NOMO-1 treated with DMSO at 0.1 percent for 48 hours (cell line): ENCODE measurements around the gene TBX10.
"Not testable (repeated sequence)": the region's sequence is repeated elsewhere in the genome, so short reads cannot be mapped to it uniquely, and the experiment has no call there.

Experiments
- DNase-seq: peaks from one replicate; lab custom pipeline; 2025; ENCODE audit not compliant: unreplicated experiment; lab: John Stamatoyannopoulos, UW

Gene TBX10

DNA sequence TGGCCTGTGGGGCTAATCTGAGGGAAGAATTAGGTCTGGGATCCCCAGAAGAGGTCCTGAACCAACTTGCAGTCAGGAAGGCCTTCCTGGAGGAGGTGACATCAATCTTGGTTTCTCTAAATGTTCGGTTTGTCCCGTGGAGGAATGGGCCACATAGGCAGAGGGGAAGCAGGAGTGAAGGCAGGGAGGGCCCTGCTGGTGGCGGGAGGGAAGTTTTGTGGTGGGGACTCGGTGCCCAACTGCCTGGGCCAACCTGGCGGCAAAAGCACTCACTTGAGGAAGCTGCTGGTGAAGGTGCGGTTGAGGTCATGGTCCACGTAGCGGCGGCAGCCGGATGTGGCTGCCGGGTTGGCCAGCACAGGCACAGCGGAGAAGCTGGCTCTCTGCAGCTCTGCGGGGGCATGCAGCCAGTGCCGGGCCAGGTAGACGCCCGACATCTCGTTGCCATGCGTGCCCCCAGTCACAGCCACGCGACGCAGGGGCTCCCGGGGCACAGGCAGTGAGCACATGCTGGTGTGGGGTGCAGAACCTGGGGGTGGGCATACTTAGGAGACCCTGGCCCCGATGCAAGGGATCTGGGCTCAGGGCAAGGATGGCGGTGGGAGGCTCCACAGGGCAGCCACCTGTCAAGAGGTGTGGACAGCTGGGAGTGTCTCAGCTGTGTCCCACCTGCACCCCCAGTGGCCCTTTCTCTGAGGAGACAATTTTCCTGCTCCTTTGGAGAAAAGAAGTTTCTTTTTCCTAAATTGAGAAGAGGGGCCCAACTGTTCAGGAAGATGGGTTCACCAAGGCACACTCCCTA is 7.2 kb upstream of the TBX10 start:
- peak; percentile 78 for DNase-seq

GRCh38 chr11:67645521-67646461 is 6.2 kb upstream of the TBX10 start:
- no peak for DNase-seq

DNA sequence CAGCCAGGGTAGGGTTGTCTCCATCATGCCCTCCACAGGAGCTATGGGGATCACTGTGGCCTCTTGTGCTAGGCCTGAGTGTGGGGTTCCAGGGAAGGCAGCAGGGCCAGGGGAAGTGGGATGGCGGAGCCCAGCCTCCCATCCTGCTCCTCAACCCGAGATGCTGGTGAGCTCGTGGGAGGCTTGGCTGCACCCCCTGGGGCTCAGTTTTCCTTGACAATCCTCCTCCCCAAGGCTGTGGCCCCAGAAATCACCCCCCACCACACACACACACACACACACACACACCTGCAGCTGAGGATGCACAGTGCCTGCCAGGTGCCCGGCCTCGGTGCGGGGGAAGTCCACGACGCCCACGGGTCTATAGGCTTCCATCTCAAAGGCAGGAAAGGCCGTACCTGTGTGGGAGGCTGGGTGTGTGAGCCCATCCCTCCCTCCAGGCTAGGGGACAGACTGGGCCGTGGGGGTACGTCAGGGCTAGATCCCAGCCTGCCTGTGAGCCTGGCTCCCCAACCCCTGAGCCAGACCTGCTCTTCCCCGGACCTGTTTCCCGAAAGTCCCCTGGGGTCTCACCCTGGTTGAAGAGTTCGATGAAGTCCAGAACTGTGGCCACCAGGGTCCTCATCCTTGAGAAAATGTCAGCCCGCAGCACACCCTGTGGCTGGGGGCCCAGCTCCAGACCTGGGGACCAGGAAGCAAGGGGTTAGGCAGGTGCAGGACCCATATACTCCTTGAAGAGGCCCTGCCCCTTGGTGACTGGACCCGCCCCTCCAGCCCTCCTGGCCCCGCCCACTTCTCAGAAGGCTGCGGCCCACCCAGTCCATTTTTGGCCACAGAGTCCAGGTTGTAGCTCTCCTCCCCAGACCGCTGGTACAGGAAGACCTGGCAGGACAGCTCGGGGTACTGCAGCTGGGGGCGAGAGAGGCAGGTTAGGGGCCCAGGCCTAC is 5.2 kb upstream of the TBX10 start:
- DNase-seq = no peak

- DNase-seq = peak; percentile 13
These were observed 4.5 kb upstream of the TBX10 start for GRCh38 chr11:67644042-67644441.

DNA sequence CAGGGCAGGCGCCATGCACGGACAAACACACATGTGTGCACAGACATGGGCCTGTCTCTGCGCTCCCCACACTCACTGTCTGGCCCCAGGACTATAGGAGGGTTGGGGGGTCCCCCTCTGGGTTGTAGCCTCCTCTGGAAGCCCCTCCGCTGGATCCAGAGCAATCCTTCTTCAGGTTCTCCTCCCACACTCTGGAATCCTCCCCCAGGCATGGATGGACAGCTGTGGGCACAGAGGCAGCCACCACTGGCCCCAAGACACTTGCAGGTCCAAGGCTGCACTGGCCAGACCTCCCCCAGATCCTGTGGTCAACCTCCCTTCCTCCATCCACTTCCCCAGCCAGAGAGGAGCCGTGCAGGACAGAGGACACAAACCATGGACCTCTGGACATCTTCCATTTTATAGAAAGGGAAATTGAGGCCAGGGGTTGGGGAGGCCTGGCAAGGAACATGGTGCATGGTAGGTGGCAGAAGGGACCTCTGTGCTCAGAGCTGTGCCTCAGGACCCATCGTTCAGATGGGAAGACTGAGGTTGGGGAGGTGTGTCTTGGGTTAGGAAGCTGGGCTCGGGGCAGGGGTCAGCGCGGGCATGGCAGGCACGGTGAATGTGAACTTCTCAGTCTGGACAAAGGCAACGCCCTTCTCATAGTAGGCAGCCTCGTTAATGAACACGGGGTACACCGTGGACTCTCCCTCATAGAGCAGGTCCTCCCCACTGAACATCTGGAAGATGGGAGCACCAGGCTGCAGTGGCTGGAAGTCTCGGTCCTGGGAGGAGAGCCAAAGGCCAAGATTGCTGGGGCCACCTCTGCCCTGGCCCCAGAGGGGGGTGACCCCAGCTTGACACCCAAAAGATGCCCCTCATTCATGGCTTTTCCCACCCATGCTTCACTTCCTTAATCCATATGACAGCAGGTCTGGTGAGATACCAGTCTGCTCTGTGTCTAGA is 2.9 kb upstream of the TBX10 start:
- no peak for DNase-seq

DNA sequence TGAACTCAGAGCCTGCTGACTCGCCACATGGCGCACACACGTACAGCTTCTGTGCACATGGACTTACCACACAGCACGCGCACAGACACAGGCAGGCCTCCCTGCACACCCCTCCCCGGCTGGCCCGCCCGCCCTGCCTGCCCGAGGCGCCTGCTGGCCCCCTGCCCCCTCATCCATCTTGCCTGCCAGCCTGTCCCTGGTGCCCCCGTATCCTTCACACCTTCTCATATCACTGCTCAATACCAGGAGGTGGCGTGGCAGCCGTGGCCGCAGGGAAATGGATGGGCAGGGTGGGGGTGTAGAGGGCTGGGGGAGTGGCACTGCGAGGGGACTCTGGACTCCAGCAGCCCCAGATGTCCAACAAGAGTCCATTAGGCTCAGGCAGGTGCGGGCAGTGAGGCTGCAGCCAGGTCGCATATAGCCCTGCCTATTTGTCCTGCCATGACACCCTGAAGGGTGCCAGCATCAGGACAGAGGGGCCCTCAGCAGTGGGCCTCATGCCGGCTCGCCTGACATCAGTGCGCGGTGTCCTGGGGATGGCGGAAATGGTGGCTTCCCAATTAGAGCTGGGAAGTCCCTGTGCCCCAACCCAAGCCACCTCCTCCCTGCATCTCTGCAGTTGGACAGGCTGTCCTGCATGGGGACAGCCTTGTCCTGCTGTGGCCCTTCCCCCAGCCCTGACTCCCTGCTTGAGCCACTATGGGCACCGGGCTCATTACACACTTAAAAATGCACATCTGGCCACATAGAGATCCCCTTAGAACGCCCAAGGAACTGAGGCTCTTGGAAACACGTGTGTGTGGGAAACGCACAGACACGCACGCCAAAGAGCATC is 2.0 kb upstream of the TBX10 start:
- DNase-seq = no peak

DNA sequence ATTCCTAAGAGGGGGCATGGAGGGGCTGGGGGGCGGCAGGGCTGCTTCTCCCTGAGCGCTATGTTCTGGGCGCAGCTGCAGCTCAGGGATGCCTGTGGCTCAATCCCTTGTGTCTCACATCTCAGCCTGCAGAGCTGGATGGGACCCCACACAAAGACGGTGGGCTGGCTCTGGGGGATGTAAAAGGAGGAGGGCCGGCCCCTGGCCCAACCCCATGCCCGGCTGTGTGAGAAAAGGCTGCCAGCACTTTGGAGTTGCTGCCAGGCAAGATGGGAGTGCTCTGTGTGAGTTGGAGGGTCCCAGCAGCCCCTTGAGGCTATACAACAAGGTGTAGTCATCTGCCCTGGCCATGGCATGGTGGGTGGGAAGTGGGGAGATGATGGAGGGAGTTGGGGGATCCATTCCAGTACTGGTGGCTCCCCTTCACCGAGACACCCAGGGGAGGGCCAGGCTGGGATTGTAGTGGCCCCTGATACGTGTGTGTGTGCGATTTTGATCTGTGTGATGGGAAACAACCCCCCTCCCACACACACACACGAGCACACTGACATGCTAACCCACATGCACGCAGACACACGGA is 1.3 kb upstream of the TBX10 start:
- DNase-seq = no peak

GRCh38 chr11:67640021-67640757 is 626 bp upstream of the TBX10 start:
- DNase-seq = peak; percentile 52

DNA sequence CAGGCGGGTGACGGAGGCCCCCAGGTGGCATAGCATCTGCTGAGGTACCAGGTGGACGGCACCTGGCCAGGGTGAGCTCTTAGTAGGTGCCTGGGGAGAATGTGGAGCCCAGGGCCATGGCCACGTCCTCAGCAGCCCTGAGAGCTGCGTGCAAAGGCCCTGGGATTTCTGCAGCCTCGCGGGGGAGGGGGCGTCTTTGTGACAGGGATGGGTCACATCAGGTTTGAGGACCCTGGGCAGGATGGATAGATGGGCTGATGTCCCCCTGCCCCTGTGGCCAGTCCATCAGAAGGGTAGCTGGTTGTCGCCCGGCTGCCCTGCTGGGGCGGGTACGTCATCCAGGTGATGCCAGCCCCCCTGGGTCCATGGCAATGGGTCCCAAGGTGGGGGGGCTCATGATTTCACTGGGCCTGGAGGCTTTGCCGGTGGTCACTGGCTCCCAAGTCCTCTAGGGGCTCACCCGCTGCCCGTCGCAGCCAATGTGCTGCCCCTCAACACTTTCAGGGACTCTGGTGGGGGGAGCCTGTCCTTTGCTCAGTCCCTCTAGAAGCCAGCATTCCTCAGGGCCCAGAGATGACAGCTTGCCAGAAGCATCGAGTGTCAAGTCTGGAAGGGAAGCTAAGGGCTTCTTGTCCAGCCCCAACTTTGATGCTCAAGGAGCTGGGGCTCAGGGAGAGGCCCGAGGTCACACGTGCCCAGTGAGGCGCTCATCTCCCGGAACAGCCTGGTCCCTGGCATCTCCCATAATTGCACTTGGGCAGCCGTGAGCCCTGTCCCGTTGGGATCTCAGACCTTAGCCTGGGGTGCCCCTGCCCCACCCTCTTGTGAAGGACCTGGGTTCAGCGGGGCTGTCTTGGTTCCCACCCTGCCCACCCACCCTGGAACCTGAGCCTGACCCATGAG is 777 bp downstream of the TBX10 start:
- no peak for DNase-seq

DNA sequence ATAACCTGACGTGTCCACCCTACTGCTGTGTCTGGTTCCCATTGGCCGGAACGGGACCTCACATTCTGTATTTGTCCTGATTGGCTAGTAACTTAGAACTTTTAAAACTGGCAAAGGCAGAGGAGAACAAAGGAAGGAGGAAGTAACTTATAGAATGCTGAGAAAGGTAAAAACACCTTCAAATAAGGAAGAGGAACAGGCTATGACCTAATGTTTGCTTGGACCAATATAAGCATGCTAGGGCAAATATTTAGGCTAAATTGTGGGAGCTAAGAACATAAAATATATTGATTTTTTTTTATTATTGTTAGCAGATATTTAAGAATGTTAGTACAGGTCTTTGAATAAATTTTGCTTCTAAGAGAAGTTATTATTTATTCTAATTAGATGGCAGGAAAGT is 2.1 kb downstream of the TBX10 start:
- not testable (repeated sequence) for DNase-seq

DNA sequence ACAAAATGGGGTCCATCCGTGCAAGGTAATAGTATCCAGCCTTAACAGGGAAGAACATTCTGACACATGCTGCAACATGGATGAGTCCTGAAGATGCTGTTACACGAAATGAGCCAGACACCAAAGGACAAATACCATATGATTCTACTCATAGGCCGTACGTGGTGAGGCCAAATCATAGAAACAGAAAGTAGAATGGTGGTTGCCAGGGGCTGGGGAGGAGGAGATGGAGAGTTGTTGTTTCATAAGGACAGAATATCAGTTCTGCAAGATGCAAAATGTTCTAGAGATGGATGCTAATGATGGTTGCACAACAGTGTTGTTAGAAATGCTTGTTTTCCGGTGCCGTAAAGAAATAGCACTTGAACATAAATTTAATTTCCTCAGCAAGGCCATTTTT is 2.6 kb downstream of the TBX10 start:
- DNase-seq = peak; percentile 12

DNA sequence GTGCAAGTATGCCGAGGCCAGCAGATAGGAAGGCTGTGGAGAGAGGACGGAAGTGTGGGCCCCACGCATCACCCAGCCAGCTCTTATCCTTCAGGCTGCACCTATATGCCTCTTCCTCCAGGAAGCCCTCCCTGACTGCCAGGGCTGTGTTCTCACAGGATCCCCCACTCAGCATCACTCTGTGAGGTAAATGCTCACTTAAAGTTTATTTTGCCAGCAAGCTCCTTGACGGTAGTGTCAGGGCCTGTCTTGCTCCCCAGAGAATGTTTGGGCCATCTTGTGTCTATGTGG is 4.4 kb downstream of the TBX10 start:
- no peak for DNase-seq

GRCh38 chr11:67634366-67635230 is 5.0 kb downstream of the TBX10 start:
- DNase-seq = no peak

DNA sequence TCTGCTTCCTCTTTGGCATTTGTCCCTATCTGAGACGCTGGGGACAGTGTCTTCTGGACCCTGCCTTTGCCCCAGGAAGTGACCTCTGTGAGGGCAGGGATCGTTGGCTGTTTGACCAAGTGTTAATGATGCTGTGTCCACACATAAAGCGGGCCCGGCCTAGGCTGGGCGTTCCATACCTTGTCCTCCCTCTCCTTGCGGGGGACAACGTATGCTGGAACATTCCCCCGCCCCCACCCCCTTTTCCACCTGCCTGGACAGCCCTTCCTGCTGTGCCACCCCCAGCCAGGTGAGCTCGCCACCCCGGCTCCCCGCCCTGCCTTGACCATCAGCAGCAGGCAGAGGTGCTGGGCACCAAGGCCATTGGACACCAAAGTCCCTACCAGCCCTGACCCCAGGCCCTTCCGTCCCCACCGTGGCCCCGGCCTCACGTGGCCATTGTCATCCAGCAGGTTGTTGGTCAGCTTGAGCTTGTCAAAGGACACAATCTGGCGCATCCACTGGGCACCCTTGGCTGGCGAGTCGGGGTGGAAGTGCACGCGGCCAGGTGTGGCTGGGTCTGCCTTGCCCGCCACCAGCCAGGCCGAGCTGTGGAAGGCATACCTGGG is 5.7 kb downstream of the TBX10 start:
- DNase-seq = no peak

GRCh38 chr11:67632982-67633755 is 6.4 kb downstream of the TBX10 start:
- DNase-seq = no peak
